HT1080 (cell line): ENCODE measurements around the gene KIAA0513. TPM values are rescaled to one million over a fixed set of nuclear protein-coding genes. Genes with fewer than 3 reads are reported as not detected.
"Not testable (repeated sequence)": the region's sequence is repeated elsewhere in the genome, so short reads cannot be mapped to it uniquely, and the experiment has no call there.

Experiments used
- DNase-seq: peaks from one replicate; pipeline ENCODE4 v3.0.0-alpha.2; 2015; ENCODE audit warnings: low read depth
- total RNA-seq: library from RNA; depleted of rRNA; stranded (reverse); fragments of >200 nt; shearing (Covaris generic); gene quantifications from 2 replicates; pipeline ENCODE4 v1.2.3, GENCODE V29; 2014

KIAA0513 gene
- total RNA-seq, 1 experiment from 2014 or later = 2.7 TPM

DNA sequence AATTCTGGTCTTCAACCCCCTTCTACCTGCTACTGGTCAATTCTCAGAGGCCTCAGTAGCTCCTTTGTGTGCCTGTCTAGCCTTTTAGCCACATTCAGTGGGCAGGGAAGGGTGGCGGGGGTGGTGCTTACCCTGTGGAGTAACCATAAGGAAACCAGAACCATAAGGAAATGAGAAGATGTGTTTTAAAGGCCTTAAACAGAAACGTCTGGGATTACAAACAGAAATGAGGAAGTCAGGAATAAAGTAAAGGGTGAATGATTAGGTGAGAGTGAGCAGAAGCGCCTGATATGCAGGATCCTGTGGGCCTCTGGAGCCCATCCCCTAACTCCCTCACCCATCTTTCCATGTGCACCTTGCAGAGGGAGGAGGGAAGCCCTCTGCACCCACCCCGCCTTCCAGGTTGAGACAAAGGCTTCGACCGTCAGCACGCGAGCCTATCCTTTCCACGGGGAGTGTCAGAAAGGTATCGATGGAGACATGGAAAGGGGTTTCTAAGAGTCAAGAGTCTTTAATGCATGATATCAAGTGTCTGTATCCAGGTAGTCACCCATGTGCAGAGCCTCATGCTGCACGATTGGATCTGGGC is 20.4 kb downstream of the KIAA0513 start:
- DNase-seq = no peak

DNA sequence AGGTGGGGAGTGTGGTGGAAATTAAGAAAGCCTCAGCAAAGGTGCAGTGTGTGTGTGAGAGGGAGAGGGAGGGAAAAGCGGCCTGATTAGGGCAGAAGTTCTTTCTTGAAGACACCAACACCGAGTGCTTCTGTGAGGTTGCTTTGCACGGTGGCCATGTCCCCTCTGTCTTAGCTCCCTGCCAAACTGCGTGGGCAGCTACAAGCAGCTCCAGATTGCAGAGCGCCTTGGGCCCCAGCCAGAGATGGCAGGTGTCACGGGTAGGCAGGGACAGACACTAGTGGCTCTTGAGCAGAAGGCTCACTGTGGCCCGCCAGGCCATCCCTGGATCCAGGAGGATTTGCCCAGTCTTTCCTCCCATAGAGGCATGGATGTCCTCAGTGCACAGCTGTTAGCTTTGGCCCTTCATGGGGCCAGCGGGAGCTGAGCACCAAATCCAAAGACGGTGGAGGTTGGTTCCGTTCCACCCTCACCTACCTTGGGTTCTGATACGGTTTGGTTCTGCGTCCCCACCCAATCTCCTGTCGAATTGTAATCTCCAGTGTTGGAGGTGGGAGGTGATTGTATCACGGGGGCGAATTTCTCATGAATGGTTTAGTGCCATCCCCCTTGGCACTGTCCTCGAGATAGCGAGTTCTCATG is 21.4 kb downstream of the KIAA0513 start:
- no peak for DNase-seq

DNA sequence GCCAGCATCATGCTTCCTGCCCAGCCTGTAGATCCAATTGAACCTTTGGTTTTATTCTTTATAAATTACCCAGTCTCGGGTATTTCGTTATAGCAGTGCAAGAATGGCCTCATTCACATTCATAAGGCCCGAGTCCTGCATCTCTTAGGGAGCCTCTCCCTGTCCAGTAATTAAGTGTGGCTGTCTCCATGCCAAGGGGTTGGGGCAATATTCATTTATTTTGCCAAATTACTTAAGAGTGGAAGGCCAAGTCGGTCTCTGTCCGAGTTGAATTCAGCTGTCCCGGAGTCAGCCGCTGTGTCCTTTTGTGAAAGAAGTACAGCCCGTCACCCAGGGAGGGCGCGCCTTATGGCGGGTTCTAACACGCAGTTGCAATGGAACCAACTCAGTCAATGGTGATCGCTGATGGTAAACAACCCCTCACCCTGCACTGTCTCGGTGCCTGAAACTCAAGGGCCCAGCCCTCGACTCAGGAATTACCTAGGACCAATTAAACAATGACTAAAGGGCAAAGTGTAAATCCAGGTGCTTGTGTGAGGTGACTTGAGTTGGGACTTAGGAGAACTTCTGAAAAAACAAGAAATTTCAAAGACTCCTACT is 22.2 kb downstream of the KIAA0513 start:
- no peak for DNase-seq

DNA sequence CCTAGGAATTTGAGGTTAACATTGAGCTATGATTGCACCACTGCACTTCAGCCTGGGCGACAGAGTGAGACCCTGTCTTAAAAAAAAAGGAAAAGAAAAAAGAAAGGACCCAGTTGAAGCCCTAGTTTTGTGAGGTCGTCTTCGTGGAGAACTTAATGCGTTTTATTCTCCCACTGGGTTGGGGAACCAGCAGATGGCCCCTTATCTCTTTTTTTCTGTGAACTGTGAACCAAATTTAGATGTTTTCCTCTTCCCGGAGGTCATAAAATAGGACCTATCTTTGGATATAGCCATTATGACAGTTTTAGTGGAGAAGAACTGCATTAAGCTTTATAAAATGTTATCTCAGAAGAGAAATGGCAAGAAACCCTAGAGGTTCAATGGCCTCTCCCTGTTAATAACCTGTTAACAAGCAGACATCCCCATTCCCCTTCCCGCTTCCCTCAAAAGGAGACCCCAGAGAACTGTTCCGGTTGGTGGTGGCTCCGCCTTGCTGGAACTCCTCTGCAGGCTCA is 23.5 kb downstream of the KIAA0513 start:
- no peak for DNase-seq

DNA sequence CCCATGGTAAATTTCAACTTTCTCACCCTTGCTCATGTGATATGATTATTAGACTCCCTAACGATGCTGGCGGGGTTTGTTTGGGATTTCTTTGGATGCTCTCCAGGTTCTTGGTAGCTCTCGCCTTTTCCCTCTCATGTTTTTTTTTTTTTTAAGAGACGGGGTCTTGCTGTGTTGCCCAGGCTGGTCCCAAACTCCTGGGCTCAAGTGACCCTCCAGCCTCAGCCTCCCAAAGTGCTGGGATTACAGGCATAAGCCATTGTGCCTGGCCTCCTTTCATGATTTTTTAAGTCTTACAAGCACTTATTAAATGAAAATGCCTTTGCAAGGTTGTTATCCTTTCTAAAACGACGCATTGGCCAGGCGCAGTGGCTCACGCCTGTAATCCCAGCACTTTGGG is 24.1 kb downstream of the KIAA0513 start:
- no peak for DNase-seq

DNA sequence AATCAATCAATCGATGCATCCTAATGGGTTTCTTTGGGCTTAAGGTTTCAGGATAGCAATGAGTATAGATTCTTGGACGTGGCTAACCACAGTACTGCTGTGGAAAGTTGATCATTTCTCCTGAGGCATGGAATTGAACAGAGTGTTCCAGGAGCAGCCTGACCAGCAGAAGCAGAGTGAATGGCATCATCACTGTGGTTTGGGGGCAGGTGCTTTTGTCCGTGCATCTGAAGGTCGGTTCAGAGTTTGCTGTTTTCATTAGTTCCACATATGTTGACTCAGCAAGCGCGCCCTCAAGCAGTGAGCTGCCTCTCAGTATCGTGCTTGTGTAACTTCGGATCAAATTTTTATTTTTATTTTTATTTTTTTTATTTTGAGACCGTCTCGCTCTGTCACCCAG is 24.9 kb downstream of the KIAA0513 start:
- no peak for DNase-seq

DNA sequence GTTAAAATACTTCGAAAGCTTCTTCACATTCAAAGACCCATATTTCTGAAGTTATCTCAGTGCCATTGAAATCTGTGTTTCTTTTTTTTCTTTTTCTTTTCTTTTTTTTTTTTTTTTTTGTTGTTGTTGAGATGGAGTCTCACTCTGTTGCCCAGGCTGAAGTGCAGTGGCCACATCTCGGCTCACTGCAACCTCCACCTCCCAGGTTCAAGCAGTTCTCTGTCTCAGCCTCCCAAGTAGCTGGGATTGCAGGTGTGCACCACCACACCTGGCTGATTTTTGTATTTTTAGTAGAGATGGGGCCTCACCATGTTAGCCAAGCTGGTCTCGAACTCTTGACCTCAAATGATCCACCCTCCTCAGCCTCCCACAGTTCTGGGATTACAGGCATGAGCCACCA is 26.7 kb downstream of the KIAA0513 start:
- not testable (repeated sequence) for DNase-seq

DNA sequence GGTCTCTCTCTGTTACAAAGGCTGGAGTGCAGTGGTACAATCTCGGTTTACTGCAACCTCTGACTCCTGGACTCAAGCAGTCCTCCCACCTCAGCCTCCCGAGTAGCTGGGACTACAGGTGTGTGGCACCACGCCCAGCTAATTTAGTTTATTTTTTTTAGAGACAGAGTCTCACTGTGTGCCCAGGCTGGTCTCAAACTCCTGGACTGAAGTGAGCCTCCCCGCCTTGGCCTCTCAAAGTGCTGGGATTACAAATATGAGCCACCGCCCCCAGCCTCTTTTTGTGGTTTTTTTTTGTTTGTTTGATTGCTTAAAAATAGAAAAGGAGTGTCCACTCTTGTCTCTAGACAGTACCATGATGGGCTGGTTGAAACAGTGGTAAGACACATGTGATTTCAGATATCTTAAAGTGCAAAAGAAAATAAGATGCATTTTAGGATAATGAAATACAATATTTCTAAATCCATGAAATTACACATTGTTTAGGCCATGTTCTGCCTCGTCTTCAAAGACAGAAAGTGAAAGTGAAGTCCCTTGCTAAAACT is 27.4 kb downstream of the KIAA0513 start:
- DNase-seq = no peak

DNA sequence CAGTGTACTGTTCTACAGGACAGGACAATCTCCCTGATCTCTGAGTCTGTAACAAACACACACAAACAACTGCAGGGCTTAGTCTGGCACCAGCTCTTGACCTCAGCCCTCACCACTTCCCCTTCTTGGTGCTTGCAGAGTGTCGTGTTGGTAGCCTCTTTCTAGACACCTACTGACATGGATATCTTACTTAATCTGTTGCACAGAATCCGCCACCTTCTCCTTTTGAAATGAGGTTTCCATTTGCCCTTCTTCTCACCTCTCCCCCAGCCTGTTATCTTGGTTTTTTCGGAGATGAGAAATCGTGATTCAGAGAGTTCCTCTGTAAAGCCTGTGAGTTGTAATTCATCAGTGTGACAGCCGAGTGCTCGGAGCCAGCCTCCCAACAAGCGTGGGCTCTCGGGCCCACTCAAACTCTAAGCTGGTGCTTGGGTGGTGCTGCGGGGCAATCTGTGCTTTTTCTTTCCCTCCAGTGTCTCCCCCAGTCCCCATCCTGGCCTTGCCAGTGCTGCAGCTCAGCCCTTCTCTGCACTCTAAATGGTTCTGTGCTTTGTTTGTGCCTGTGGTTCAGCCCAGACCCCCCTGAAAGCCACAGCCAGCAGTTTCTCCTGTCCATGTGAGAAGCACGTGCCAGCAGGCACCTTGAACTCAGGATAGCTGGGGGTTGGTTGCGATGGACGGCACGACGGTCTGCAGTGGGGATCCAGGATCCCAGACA is 28.1 kb downstream of the KIAA0513 start:
- DNase-seq = peak; percentile 64

DNA sequence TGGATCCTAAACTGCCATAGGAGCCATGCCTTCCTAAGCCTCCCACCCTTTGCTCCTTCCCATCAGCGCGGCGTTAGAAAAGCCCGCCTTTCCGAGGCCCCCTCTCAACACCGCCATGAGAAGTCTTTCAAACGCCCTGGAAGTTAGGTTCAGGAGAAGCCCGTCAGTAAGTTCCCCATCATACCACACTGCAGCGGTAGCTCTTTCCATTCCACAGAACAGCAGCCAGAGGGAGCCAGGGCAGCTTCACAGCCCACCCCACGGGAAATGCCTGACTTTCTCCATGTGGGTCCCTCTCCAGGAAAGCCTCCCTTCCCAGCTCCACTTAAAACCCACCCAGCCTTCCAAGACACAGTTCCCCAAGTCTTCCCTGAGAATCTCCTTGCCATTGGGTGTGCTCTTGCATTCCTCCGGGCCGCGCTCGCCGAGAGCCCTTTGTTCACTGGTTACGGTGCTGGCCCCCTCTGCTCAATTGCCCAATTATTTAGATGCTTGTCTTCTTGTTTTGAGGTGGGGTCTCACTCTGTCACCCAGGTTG is 28.7 kb downstream of the KIAA0513 start:
- no peak for DNase-seq

DNA sequence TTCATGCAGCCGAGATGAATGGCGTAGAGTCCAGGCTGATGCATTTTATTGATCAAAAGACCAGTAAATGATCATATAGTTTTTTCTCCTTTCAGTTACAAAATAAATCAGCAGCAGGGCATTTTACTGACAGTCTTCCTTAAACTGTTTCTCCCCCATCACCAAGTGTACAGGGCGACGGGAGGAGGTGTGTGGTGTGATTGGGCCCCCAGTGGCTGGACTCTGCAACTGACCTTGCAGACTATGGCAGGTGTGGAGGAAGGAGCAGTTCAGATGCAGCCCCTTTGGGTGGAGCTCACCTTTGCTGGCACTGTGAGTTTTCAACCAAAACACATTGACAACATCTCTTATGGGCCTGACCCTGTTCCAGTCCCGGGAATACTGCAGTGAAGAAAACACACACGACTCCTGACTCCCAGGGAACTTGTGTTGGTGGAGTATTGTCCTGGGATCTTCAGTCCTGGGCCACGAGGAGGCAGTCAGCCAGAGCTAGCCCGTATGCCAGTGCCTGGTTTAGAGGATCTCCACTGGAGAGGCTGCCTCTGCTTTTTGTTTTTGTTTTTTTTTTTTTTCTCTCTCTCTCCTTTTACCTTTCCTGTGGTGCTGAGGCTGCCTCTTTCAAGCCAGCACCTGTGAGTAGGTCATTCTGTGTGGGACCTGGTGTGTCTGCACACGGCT is 29.8 kb downstream of the KIAA0513 start:
- no peak for DNase-seq

DNA sequence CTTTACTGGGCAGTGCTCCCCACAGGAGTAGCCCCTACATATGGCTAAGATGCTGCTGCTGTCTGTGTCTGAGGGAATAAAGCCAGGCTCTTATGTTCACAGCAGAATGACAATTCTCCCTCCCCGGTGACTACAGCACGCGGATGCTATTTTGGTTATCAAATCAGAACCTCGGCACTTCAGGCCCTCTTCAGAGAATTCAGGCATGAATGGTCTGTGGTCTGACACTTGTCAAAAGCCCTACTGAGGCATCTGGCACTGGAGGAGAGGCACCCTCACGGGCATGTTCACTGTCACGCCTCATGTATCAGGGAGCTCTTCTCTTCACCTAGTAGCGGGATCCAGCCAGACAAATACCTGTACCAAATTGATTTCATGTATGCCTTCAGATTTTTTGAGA is 30.4 kb downstream of the KIAA0513 start:
- no peak for DNase-seq

DNA sequence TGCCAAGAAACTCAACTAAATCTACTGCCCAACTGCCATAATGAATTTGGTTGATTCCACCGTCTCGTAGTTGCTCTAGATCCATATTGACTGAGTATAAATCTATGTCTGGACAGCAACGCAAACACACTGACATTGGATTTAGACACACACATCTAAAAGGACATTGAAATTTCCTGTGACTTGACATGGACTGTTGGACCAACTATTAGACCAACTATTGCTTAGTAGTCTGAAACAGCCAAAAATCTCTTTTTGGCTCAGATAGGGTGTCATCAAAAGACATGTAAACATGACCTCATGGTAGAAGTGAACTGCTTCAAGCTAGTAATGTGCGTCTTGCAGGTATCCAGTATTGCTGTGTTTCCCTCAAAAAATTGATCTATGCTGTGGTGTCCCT is 31.3 kb downstream of the KIAA0513 start:
- DNase-seq = no peak

DNA sequence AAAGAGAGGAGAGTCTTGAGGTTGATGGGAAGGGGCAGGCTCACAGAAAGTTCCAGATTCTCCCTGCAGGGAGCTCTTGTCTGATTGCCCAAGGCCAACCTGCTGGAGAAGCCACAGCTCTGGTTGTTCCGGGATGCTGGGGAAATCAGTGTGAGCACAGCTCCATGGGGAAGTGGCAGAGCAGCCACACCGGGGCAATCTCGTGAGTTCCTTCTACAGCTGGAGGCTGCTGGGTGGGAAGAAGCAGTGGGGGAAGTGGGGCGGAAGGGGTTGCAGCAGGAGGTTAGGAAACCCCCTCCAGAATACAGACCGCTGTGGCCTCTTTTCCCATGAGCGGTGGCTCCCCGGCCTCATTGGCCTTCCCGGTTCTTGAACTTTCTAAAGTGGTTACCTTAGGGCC is 34.0 kb downstream of the KIAA0513 start:
- DNase-seq = no peak

DNA sequence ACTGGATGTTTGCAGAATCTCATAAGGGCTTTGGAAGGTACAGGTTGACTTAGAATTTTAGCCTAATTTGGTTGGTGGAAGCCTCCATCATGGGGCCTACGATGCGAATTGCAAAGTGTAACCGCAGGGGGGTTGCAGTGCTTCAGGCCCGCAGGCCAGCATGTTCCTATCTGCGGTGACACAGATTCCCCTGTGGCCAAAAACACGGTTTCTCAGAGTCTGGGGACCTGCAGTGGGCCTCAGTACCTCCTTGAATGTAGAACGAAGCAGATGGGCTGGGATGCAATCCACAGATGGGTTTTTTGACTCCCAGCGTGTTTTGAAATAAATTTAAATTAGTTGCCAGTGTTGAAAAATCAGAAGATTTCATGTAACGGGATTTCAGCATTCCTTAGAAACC is 34.7 kb downstream of the KIAA0513 start:
- DNase-seq = no peak

DNA sequence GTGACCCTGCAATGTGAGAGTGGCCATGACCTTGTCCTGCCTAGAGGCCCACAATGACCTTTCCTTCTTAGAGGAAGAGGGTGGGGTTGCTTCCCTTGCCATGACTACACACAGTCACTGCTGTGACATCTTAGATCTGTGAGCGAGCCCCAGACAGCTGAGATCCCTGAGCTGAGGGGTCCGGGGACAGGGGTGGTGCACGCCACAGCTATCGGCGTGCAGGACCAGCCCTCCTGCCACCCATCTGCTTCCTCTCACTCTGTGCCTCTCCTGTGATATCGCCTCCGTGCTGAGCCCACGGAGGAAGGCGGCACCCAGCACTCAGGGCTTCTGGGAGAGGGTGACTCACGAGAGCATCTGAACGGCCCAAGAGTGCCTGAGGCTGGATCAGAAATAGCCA is 35.2 kb downstream of the KIAA0513 start:
- no peak for DNase-seq

DNA sequence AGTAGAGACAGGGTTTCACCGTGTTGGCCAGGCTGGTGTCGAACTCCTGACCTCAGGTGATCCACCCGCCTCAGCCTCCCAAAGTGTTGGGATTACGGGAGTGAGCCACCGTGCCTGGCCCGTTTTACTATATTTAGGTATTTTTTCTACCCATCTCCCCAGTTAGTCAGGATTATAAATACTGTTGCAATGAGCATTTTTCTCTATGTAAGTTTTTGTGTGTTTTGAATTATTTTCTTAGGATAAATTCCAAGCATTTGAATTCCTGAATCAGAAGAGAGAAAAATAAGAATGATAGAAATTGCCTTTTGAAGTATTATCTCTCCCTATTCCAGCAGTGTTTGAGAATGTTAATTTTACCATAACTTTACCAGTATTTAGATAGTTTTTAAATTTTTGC is 36.6 kb downstream of the KIAA0513 start:
- DNase-seq = no peak

DNA sequence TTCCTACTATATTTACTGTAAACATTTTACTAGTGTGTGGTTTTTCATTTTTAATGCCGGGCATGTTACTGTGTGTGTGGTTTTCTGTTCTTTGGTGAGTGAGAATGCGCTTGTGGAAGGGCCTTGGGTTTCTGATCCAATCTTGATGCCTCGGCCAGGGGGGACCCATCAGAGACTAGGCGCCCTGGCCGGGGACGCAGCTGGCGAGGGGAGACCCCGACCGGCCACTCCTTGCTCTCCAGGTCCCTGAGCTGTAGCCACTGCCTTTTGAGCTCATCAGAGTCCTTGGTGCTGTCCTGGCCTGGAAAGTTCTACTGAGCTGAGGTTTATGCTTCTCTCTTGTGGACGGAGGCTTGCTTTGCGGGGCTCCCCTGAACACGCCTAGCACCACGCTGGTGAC is 37.5 kb downstream of the KIAA0513 start:
- no peak for DNase-seq

DNA sequence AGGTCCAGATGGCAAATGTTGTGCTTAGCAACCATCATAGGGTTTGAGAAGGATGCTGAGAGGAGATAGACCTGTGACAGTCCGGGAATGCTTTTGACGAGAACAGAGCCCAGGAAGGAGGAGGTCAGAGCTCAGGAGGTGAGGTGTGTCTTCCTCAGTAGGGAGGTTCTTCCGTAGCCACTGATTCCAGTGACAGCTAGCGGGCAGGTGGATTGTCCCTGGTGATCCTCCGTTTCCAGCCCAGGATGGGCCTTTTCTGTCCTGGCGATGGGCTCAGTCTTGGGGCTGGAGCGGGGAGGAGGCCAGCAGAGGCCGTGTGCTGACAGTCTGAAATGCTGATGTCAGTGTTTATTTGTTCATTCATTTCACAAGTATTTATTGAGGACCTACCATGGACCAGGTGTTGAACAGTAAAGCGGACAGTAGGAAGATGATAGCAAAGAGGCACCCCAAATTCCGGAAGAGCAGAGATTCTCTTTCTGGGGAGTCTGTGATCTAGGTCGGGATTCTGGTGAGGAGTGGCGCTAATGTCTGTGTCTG is 38.8 kb downstream of the KIAA0513 start:
- no peak for DNase-seq

DNA sequence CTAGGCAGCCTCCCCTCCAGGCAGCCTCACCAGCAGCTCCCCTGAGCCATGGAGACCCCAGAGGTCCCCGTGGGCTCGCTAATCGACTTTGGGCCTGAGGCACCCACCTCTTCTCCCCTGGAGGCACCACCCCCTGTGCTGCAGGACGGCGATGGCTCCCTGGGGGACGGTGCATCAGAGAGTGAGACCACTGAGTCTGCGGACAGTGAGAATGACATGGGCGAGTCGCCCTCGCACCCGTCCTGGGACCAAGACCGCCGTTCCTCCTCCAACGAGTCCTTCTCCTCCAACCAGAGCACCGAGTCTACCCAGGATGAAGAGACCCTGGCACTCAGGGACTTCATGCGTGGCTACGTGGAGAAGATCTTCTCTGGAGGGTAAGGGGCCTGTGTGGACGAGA is 39.4 kb downstream of the KIAA0513 start:
- no peak for DNase-seq

DNA sequence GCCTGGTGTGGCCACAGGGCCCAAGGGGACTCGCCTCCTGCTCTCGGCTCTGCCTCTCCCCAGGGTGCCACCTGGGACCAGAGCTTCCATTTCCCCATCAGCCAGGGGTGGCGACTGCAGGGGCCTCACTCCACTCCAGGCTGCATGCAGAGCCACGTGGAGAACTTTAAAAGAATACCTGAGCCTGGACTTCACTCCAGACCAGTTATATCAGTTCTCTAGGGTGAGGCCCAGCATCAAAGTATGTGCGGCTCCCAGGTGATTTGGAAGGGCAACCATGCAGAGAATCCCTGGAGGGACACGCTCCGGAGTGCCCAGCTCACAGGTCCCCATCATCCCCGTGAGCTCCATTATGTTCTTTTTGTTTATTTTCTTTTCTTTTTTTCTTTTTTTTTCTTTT is 39.8 kb downstream of the KIAA0513 start:
- DNase-seq = no peak
